Endothelial cell of umbilical vein (primary cell): ENCODE results near the gene PRRG1. TPM values are rescaled to one million over a fixed set of nuclear protein-coding genes. Genes with fewer than 3 reads are reported as not detected.

Source experiments
- BruUV-seq: library from RNA; stranded (reverse); fragments of 400-500 nt; replicated peaks from 2 replicates; lab custom pipeline; 2021; lab: Mats Ljungman, UMichigan
- CTCF ChIA-PET: fragments of 300-600, 350-600 bp; sonication (Branson Sonifier 250); formaldehyde crosslinking; loops from one replicate; lab custom pipeline; 2021; ENCODE audit warnings: antibody characterized with exemption, inconsistent platforms; lab: Charles Lee
- POLR2A ChIA-PET: fragments of 300-600, 350-600 bp; sonication (Branson Sonifier 250); formaldehyde crosslinking; loops from one replicate; lab custom pipeline; 2021; ENCODE audit warnings: antibody characterized with exemption, inconsistent platforms; lab: Charles Lee
- DNase-seq: peaks from one replicate; pipeline ENCODE4 v3.0.0-alpha.2; 2011; ENCODE audit warnings: low read depth, low spot score
- FAIRE-seq: peaks from 2 replicates; lab custom pipeline; 2011; peaks lifted over from hg19 to GRCh38; lab: Jason Lieb, UNC
- H2AFZ ChIP-seq: 2 replicates; pipeline ENCODE4 v1.6.0; 2012; ENCODE audit warnings: low read depth, low read length, control low read depth, inconsistent platforms
- H3K27ac ChIP-seq: 2 replicates; pipeline ENCODE4 v1.5.1; 2011; ENCODE audit warnings: low read depth, mild to moderate bottlenecking, control low read depth, low read length, moderate library complexity; ENCODE audit not compliant: insufficient read depth
- H3K27me3 ChIP-seq, 2 experiments: 2 replicates each; pipeline versions ENCODE4 v1.6.0 to v1.6.1; 2011; ENCODE audit warnings: low read length in 2 of 2, mixed read lengths in 1 of 2; ENCODE audit not compliant: control insufficient read depth in 2 of 2, insufficient read depth in 2 of 2
- H3K36me3 ChIP-seq, 2 experiments: 2 replicates in 1 of 2; 3 replicates in 1 of 2; pipeline ENCODE4 v1.5.1; 2011; ENCODE audit warnings: low read length in 2 of 2, mild to moderate bottlenecking in 1 of 2, moderate library complexity in 1 of 2; ENCODE audit not compliant: control insufficient read depth in 2 of 2, insufficient read depth in 2 of 2; ENCODE audit errors: extremely low read depth in 1 of 2
- H3K4me1 ChIP-seq: 3 replicates; pipeline ENCODE4 v1.5.1; 2011; ENCODE audit warnings: mild to moderate bottlenecking, low read length; ENCODE audit not compliant: control insufficient read depth, insufficient read depth; ENCODE audit errors: extremely low read depth
- H3K4me2 ChIP-seq: 2 replicates; pipeline ENCODE4 v1.6.1; 2011; ENCODE audit warnings: low read length, control low read depth, mixed read lengths; ENCODE audit not compliant: insufficient read depth
- H3K4me3 ChIP-seq, 3 experiments: fragments of 200-600 bp in 1 of 3; sonication (generic), shearing (Covaris generic) in 1 of 3; replicated peaks in 1 of 3; 2 replicates each; pipeline ENCODE4 v1.5.1; 2011 to 2016; ENCODE audit warnings: control low read depth in 3 of 3, low read length in 3 of 3, mild to moderate bottlenecking in 2 of 3, inconsistent platforms in 1 of 3, low read depth in 1 of 3, moderate library complexity in 1 of 3; ENCODE audit not compliant: insufficient read depth in 1 of 3
- H3K79me2 ChIP-seq: 2 replicates; pipeline ENCODE4 v1.6.0; 2012; ENCODE audit warnings: low read length, inconsistent platforms; ENCODE audit not compliant: control insufficient read depth, insufficient read depth
- H3K9ac ChIP-seq: replicated peaks from 2 replicates; pipeline ENCODE3; 2011; ENCODE audit warnings: low read length, control low read depth; ENCODE audit not compliant: insufficient read depth; ENCODE audit errors: extremely low read depth
- H3K9me1 ChIP-seq: replicated peaks from 3 replicates; pipeline ENCODE4 v1.6.0; 2011; ENCODE audit warnings: mild to moderate bottlenecking, low read length; ENCODE audit not compliant: control insufficient read depth, insufficient read depth; ENCODE audit errors: extremely low read depth
- H3K9me3 ChIP-seq: replicated peaks from 2 replicates; pipeline ENCODE4 v1.5.1; 2012; ENCODE audit warnings: low read length, inconsistent platforms; ENCODE audit not compliant: control insufficient read depth, insufficient read depth
- H4K20me1 ChIP-seq: replicated peaks from 2 replicates; pipeline ENCODE3; 2011; ENCODE audit warnings: mild to moderate bottlenecking, low read length; ENCODE audit not compliant: control insufficient read depth, insufficient read depth; ENCODE audit errors: extremely low read depth
- EZH2 ChIP-seq: IDR thresholded peaks from 2 replicates; pipeline ENCODE4 v1.6.1; 2012; ENCODE audit warnings: borderline replicate concordance, low read depth, mild to moderate bottlenecking, moderate library complexity, low read length, inconsistent platforms; ENCODE audit not compliant: severe bottlenecking
- FOS ChIP-seq: IDR thresholded peaks from 2 replicates; pipeline ENCODE4 v1.6.1; 2011; ENCODE audit warnings: mild to moderate bottlenecking, low read length, moderate library complexity, borderline replicate concordance; ENCODE audit not compliant: insufficient read depth
- GATA2 ChIP-seq: IDR thresholded peaks from 2 replicates; pipeline ENCODE4 v1.7.0; 2011; ENCODE audit warnings: low read depth, mild to moderate bottlenecking, moderate library complexity, mixed read lengths, low read length; ENCODE audit not compliant: insufficient read length, insufficient read depth
- JUN ChIP-seq: IDR thresholded peaks from 2 replicates; pipeline ENCODE4 v1.6.1; 2011; ENCODE audit warnings: borderline replicate concordance, low read depth; ENCODE audit not compliant: insufficient read length, insufficient read depth
- MYC ChIP-seq: IDR thresholded peaks from one replicate; pipeline ENCODE4 v1.6.1; 2011; ENCODE audit warnings: mild to moderate bottlenecking, low read depth, low read length
- POLR2A ChIP-seq: IDR thresholded peaks from 2 replicates; pipeline ENCODE4 v1.6.1; 2012; ENCODE audit warnings: low read depth, mild to moderate bottlenecking, control low read depth, low read length
- POLR2AphosphoS5 ChIP-seq: IDR thresholded peaks from 2 replicates; pipeline ENCODE4 v1.6.1; 2012; ENCODE audit warnings: low read depth, mild to moderate bottlenecking, control low read depth, low read length, moderate library complexity; ENCODE audit not compliant: insufficient read depth
- dilution Hi-C: fragments of 300-500 bp; cut with MboI; formaldehyde crosslinking; loops from one replicate; pipeline ENCODE4 v1.15.0; 2019; ENCODE audit warnings: low sequenced_read_pairs; ENCODE audit not compliant: extremely low pct_ligation_motif_present
- intact Hi-C: fragments of 100-400 bp; cut with micrococcal nuclease; formaldehyde crosslinking; loops from one replicate; pipeline ENCODE4 v1.10.0; 2022
- polyA plus RNA-seq, 4 experiments: library from polyadenylated mRNA; depleted of rRNA in 3 of 4; stranded (reverse) in 3 of 4; unstranded in 1 of 4; fragments of >200 nt; gene quantifications; 2 replicates each; pipeline versions ENCODE4 v1.2.1 to v1.2.3, GENCODE V29; 2011 to 2012; ENCODE audit warnings: missing spikeins in 1 of 4
- total RNA-seq: library from RNA; stranded (reverse); gene quantifications from 2 replicates; pipeline ENCODE4 v1.2.3, GENCODE V29; 2021
- TF ChIP-seq, protein P1 (sequence below): IDR thresholded peaks from 2 replicates; pipeline ENCODE4 v1.6.1; 2011; ENCODE audit not compliant: insufficient read depth, insufficient read length
- TF ChIP-seq, protein P2 (sequence below), 2 donors: IDR thresholded peaks; 1 replicate in 1 of 2; 2 replicates in 1 of 2; pipeline ENCODE4 v1.5.1; 2011; ENCODE audit warnings: low read length in 2 of 2, mild to moderate bottlenecking in 2 of 2, moderate library complexity in 2 of 2, control low read depth in 1 of 2, inconsistent platforms in 1 of 2, low read depth in 1 of 2; ENCODE audit not compliant: insufficient read depth in 1 of 2; ENCODE audit errors: extremely low read depth in 1 of 2

Gene PRRG1
- total and polyA plus RNA-seq, 2 donors (not counting 3 experiments of a cell fraction or from before 2014, with no cell fraction given), result 37.6 to 46.3 TPM

- DNase-seq (no peak), FAIRE-seq (no peak)
- no TSS peak for BruUV-seq
- dilution Hi-C loops, result no loop called here
- H4K20me1 ChIP-seq, result no peaks in the 10 kb centered on the region
- H3K9ac ChIP-seq, result no peak overlapping the region
- intact Hi-C loops, result no loop called here
- no peaks in the 10 kb centered on the region for H3K36me3 ChIP-seq
- no peak overlapping the region for H2AFZ ChIP-seq
- H3K4me3 ChIP-seq, result no peak overlapping the region
- H3K9me3 ChIP-seq, result no peaks in the 10 kb centered on the region
- no peak overlapping the region for H3K4me2 ChIP-seq
- H3K27ac ChIP-seq, result no peak overlapping the region
- no peaks in the 10 kb centered on the region for H3K27me3 ChIP-seq
- no peaks in the 10 kb centered on the region for H3K9me1 ChIP-seq
- H3K4me1 ChIP-seq, result peaks cover 24% of the 10 kb centered on the region
- peaks cover 7% of the 10 kb centered on the region for H3K79me2 ChIP-seq
- ChIA-PET POLR2A (no interaction called here), CTCF (no interaction called here)
- TF ChIP-seq JUN (no peak), MYC (no peak), POLR2A (no peak), POLR2AphosphoS5 (no peak), GATA2 (no peak), EZH2 (no peak), FOS (no peak)
- TF ChIP-seq, protein P1, sequence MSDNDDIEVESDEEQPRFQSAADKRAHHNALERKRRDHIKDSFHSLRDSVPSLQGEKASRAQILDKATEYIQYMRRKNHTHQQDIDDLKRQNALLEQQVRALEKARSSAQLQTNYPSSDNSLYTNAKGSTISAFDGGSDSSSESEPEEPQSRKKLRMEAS, result no peak
- TF ChIP-seq, protein P2, sequence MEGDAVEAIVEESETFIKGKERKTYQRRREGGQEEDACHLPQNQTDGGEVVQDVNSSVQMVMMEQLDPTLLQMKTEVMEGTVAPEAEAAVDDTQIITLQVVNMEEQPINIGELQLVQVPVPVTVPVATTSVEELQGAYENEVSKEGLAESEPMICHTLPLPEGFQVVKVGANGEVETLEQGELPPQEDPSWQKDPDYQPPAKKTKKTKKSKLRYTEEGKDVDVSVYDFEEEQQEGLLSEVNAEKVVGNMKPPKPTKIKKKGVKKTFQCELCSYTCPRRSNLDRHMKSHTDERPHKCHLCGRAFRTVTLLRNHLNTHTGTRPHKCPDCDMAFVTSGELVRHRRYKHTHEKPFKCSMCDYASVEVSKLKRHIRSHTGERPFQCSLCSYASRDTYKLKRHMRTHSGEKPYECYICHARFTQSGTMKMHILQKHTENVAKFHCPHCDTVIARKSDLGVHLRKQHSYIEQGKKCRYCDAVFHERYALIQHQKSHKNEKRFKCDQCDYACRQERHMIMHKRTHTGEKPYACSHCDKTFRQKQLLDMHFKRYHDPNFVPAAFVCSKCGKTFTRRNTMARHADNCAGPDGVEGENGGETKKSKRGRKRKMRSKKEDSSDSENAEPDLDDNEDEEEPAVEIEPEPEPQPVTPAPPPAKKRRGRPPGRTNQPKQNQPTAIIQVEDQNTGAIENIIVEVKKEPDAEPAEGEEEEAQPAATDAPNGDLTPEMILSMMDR (IDR thresholded peaks at IDR 0.05; ENCODE audit: extremely low read depth in 1 of 2, insufficient read depth in 1 of 2, low read depth in 1 of 2, low read length in 2 of 2), result no peak
Observed at GRCh38 chrX:37383313-37383712, 34.1 kb downstream of the PRRG1 start.
